ENCODE data around the gene ERVW-1.

The ERVW-1 gene

DNA sequence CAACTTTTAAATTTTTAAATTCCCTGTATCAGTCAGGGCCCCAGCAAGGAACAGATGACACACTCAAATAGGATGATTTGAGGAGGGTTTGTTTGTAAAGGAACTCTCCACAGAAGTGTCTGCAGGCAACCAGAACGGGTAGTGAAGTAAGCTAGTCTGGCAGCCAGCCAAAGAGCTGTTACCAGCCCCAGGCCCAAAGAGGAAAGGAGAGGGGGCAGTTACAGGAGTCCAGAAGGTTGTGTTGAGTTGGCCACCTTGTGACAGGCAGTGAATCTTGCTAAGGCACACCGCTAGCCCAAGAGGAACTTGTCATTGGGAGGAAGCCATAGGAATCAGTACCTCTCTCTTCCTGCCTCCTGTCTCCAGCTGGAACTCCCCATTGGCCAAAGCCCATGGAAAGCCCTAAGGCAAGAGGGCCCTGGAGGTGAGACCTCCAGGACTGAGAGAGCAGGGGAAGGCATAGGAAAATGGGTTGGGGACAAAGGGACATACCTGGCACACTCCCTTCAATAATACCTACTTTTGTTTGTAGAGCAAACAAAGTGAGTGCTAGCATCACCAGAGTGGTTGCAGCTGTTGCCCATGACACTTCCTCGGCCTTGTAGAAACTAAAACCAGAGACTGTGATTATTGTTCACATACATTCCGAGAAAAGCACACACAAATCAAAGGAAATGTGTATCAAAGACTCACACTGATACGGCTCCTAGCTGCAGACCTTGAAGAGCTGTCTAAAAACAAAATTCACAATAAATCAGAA is 55.9 kb downstream of the ERVW-1 start:
- peak; percentile 11 for DNase-seq

Data from NCI-H524 treated with DMSO at 0.1 percent for 48 hours (cell line).